Measurements from ENCODE around the gene HACL1.

The HACL1 gene

DNA sequence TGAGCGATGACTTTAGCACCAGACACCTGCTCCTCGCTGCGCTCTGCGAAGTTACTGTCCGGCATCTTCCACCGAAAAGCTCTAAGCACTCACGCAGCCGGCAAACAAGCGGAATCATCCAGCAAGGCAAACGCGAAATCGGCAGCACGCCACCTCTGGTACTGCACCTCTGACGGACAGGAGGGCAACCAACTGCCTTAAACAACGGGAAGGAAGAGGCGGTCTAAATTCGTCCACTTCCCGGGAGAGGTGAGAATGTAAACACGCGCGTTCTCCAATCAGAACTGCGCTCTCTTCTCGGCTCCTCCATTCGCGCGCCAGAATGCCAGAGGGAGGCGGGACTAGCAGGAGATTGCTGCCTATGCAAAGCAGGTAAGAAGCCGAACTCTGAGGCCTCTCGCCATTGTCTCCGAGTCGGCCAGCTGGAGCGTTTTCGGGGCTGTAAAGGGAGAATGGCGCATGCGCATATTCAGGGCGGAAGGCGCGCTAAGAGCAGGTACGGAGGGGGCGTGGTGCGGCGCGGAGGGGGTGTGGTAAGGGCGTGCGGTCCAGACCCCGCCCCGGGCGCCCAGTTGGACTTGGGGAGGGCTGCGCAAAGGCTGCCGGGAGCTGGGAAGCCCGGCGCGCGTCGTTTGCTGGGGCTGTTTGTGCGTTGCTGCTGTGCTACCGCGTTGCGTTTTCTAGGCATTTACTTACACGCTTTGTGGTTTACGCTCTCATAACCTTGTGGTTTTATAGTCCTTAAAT is at the start of gene HACL1, which contains the start of gene BTD:
HACL1 (minus strand) TSS at position 171 of the 747 bp plus-strand sequence; CDS start at position 65, 106 bp downstream.
BTD (plus strand) TSS at position 347 of the 747 bp plus-strand sequence. CDS start 33,695 bp downstream, outside the sequence.
- peak; percentile 98 for DNase-seq (ENCODE audit: extremely low read depth in 1 of 2, low read depth in 1 of 2)

- no peak for DNase-seq (ENCODE audit: extremely low read depth in 1 of 2, low read depth in 1 of 2)
Observed at GRCh38 chr3:15649858-15650257, 48.5 kb upstream of the HACL1 start.

DNA sequence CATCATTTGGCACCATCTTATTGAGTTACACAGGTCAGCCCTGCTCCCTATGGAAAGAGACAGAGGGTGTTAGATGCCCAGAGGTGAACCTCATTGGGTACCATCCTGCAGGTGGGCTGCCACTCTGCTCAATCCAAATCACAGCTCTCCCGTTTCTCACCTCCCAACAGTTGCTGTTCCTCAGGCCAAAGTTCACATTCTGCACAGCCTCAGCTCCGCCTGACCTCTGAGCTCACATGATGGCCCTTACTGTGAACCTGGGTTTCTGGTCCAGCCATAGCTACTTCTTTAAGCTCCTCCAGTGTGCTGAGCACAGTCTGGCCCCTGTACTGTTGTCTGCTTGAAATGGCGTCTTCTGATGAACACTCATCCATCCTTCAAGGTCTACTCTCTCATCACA is 48.0 kb upstream of the HACL1 start:
- DNase-seq (ENCODE audit: extremely low read depth in 1 of 2, low read depth in 1 of 2) = no peak

DNA sequence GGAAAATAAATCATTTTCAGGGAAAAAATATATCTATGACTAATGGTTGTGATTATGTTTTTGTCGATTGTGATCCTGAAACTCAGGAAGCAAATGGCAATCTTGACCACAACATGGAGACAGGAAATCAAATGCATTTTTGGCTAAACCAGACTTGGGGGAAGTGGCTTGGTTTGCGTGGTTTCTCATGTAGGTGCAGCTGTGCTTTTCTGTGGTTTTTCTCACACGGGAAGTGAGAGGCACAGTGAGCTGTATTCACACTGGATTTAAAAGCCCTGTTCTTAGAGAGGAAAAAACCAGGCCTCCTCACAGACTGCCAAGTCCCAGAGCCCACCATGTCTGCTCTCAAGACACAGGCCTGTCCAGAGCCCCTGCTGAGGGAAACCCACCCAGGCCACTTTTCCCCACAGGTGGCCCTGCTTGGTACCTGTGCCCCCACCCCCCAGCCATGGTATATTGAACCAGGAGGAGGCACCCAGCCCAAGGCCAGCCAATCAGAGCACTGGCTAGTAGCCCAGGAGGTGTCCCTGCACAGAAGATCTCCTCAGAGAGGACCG is 46.3 kb upstream of the HACL1 start:
- DNase-seq (ENCODE audit: extremely low read depth in 1 of 2, low read depth in 1 of 2) = peak in 1 of 2 donors; percentile 11

GRCh38 chr3:15646851-15647511 is 45.6 kb upstream of the HACL1 start:
- DNase-seq (ENCODE audit: extremely low read depth in 1 of 2, low read depth in 1 of 2) = no peak

DNA sequence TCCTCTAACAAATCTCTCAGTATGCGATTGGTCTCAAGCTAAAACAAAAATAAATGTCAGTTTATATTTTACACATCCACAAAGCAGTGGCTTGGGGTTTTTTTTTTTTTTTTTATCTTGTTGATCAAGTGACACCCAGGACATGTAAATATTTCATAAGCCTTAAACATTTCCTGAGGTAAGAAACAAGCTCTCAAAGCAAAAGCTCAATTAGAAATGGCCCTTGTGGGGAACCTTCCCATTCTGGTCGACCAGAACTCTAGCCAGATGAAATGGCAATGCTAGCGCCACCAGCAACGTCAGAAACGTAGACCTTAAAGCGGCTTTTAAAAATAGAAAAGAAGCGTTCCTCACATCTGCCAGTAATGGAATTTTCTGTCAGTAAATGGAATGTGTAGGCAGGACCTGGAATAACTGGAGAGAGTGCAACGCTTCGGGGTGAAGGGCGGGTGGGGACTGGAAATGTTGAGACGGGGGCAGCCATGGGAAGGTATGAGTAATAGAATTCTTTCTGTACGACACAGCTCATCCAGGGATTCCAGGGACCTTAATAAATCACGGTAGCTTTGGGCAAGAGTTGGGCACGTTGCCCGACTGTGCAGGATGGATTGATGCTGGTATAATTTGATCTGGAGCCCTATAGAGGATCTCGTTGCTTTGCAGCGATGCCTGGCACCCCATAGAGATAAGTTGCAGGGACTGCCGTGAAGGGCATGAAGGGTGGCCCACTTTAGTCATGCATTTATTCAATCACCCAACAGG is 44.6 kb upstream of the HACL1 start:
- DNase-seq (ENCODE audit: extremely low read depth in 1 of 2, low read depth in 1 of 2) = no peak

GRCh38 chr3:15645246-15645645 is 43.9 kb upstream of the HACL1 start:
- no peak for DNase-seq (ENCODE audit: extremely low read depth in 1 of 2, low read depth in 1 of 2)

DNA sequence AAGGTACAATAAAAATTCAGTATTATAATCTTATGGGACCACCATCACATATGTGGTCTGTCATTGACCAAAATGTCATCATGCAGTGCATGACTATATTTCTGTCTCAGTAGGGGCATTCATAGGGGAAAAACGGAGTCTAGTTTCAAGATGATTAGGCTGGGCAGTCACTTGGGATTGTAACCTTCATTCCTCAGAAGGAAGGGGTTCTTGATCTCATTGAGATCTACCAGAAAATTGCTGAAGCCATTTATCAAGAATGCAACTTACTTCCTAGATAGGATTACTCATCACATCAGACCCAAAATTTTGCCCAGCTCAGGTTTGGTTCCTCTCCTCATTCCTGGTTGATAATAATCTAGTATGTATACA is 37.5 kb upstream of the HACL1 start:
- DNase-seq (ENCODE audit: extremely low read depth in 1 of 2, low read depth in 1 of 2) = no peak

- no peak for DNase-seq (ENCODE audit: extremely low read depth in 1 of 2, low read depth in 1 of 2)
Observed at GRCh38 chr3:15638193-15638890, 37.0 kb upstream of the HACL1 start.

GRCh38 chr3:15637131-15637951 is 36.0 kb upstream of the HACL1 start:
- DNase-seq (ENCODE audit: extremely low read depth in 1 of 2, low read depth in 1 of 2) = no peak

DNA sequence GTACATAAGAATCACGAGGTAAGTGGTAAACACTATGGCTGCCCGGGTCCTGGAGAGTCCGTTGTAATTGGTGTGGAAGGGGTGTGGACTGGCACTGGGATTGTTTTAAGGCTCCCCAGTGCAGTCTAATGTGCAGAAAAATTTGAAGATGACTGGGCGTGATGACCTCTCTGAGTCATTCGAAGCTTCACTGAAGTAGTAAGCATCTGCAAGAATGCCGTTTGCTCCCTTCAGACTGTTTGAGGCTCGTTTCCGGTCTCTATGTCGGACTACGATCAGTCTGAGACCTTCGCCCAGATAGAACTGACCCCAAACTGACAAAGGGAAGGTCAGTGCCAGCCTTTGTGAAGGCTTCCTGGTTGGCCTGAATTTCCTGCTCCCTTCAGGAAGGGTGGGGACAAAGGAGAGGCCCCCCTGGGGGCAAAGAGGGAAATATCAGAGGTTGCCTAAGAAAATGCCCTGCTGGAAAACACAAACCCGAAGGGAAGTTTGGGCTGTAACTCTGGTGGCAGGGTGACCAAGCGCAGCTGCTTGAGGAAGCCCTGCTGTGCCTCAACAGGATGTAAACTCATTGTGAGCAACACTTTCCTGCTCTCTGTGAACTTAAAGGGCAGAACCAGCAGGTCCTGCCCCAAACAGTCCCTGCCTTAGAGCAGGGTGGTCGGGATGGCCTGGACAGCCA is 34.8 kb upstream of the HACL1 start:
- no peak for DNase-seq (ENCODE audit: extremely low read depth in 1 of 2, low read depth in 1 of 2)

- no peak for DNase-seq (ENCODE audit: extremely low read depth in 1 of 2, low read depth in 1 of 2)
Observed at GRCh38 chr3:15635121-15635661, 33.8 kb upstream of the HACL1 start.

GRCh38 chr3:15634671-15635070 is 33.3 kb upstream of the HACL1 start:
- no peak for DNase-seq (ENCODE audit: extremely low read depth in 1 of 2, low read depth in 1 of 2)

- DNase-seq (ENCODE audit: extremely low read depth in 1 of 2, low read depth in 1 of 2) = no peak
Observed at GRCh38 chr3:15633766-15634598, 32.6 kb upstream of the HACL1 start.

DNA sequence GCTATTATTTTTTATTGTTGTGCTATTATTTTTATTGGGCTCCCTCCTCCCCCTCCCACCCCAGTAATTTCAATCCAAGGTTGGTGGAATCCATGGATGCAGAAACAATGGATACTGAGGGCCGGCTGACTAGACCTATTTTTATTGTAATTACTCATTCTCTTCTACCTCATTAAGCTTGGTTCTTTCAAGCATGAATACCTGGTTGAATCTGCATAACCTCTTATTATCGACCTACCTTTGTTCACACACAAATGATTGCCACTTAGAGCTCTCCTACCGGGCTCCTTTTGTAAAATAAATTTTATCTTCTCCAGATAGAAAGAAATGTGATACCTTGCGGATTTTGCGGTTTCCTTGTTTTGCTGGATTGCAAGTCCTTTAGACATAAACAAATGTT is 31.8 kb upstream of the HACL1 start:
- no peak for DNase-seq (ENCODE audit: extremely low read depth in 1 of 2, low read depth in 1 of 2)

DNA sequence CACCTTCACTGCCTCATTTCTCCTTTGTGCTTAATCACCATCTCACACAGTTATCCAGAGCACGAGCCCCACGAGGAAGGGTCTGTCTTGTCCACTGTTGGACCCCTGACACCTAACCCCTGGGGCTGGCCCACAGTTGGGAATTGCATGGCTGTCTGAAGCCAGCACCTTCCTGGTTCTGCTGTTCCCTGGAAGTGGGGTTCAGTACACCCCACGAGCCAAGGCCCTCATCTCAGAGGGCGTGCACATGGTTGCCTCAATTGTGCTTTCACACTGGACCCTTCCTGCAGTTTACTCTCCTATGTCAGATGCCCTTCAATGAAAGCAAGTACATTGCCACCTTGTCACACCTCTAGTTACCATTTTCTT is 30.8 kb upstream of the HACL1 start:
- no peak for DNase-seq (ENCODE audit: extremely low read depth in 1 of 2, low read depth in 1 of 2)

DNA sequence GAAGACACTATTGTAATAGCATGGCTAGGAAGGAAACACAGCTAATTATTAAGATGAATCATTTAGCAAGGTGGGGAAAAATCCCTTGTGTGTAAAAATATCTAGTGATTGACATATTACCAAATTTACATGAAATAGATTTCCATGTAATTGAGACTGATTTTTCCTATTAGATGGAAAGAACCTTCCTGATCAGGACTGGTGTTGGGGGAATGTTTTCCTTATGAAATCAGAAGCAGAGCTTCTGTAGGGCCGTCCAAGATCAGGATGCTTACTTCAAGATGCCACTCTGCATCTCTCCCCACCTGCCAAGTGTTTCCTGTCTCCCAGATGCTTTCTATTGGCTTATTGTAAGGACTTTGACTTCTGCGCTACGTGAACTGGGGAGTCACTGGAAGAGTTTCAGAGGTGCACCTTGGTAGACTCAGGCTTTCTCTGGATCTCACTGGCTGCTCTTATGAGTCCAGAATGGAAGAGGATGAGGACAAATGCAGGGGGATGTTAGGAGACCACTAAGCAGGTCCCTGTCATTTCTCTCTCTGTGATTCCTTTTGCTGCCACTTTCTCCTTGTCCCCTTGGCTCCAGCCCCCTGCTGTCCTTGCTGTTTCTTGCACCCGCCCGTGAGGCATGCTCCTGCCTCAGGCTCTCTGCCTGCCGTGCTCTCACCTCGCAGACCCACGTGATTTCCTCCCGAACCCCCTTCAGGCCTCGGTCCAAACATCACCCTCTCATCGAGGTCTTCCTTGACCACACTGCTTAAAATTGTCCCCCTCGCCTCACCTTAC is 30.2 kb upstream of the HACL1 start:
- no peak for DNase-seq (ENCODE audit: extremely low read depth in 1 of 2, low read depth in 1 of 2)
